Measurements from ENCODE around the gene BCL11A.
A peak's percentile ranks its signal among the peaks of the same experiment; 100 is the strongest.

DNA sequence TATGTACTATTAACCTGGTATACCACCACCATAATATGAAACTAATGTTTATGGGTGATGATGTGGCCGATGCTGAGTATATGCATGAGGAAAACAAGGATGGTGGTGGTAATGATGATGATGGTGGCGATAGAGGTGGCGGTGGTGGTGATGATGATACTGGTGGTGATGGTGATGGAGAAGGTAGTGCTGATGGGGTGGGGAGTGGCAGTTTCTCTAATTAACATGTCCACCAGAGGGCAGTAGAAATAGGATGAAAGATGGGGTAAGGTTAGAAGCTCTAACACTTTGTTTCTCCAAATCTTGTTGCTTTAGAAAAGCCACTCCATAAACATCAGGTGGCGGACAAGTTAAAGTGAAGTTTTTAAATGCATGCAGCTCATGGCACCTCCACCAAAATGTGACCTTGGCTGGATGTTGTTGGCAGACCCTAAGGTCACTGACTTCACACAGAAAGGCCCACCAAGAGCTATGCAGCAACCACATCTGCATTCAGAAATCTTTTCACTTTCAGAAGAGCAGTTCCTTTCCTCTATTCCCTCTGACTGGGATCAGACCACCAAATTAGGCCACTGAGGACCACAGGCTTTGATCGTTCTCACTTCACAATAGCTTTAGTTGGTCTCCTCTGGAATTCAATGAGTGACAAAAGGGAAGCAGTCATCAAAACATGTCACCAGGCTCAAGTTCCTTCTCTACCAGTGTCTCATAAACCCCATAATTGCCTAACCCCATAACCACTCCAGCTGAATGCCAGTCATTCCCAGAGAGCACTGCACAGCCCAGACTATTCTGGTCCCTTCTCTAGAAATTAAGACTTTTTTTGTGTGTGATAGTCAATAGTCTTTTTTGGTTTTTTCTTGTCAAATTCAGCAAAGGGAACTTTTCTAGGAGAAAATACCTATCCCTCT is 7.5 kb upstream of the BCL11A start:
- TF ChIP-seq POLR2A (IDR thresholded peaks at IDR 0.05), result no peak
- TF ChIP-seq, protein P1, sequence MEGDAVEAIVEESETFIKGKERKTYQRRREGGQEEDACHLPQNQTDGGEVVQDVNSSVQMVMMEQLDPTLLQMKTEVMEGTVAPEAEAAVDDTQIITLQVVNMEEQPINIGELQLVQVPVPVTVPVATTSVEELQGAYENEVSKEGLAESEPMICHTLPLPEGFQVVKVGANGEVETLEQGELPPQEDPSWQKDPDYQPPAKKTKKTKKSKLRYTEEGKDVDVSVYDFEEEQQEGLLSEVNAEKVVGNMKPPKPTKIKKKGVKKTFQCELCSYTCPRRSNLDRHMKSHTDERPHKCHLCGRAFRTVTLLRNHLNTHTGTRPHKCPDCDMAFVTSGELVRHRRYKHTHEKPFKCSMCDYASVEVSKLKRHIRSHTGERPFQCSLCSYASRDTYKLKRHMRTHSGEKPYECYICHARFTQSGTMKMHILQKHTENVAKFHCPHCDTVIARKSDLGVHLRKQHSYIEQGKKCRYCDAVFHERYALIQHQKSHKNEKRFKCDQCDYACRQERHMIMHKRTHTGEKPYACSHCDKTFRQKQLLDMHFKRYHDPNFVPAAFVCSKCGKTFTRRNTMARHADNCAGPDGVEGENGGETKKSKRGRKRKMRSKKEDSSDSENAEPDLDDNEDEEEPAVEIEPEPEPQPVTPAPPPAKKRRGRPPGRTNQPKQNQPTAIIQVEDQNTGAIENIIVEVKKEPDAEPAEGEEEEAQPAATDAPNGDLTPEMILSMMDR (IDR thresholded peaks at IDR 0.05), result peak in 4 of 6 experiments; percentile 26 to 43 (median 32)

Data from upper lobe of left lung (tissue), 4 donors.